ENCODE data around the gene TSPAN31.
"Not testable (repeated sequence)": the region's sequence is repeated elsewhere in the genome, so short reads cannot be mapped to it uniquely, and the experiment has no call there.

Gene TSPAN31

GRCh38 chr12:57766464-57767304 is 21.8 kb downstream of the TSPAN31 start, which contains the start of gene CYP27B1:
CYP27B1 (minus strand) TSS chr12:57767078; CDS start chr12:57767041, 37 bp downstream.
- no peak for DNase-seq (ENCODE audit: low read depth in 2 of 2)

- DNase-seq (ENCODE audit: low read depth in 2 of 2) = no peak
These were observed 22.5 kb downstream of the TSPAN31 start for GRCh38 chr12:57767305-57767698.

GRCh38 chr12:57767876-57768275 is 23.0 kb downstream of the TSPAN31 start:
- DNase-seq (ENCODE audit: low read depth in 2 of 2) = no peak

- no peak for DNase-seq (ENCODE audit: low read depth in 2 of 2)
These were observed 24.8 kb downstream of the TSPAN31 start for GRCh38 chr12:57769594-57769993.

GRCh38 chr12:57770734-57771133 is 25.9 kb downstream of the TSPAN31 start:
- DNase-seq (ENCODE audit: low read depth in 2 of 2) = no peak

- DNase-seq (ENCODE audit: low read depth in 2 of 2) = peak; percentile 83 to 84
These were observed 26.5 kb downstream of the TSPAN31 start for GRCh38 chr12:57771236-57771872.

- peak; percentile 88 to 89 for DNase-seq (ENCODE audit: low read depth in 2 of 2)
These were observed 27.1 kb downstream of the TSPAN31 start, which contains the start of gene METTL1 for GRCh38 chr12:57771873-57772428. METTL1 (minus strand) TSS chr12:57772105; CDS start chr12:57772083, 22 bp downstream.

- no peak for DNase-seq (ENCODE audit: low read depth in 2 of 2)
These were observed 27.8 kb downstream of the TSPAN31 start, which contains the start of gene EEF1AKMT3 for GRCh38 chr12:57772429-57773322. EEF1AKMT3 (plus strand) TSS chr12:57772614; CDS start chr12:57772725, 111 bp downstream.

- DNase-seq (ENCODE audit: low read depth in 2 of 2) = not testable (repeated sequence)
These were observed 29.8 kb downstream of the TSPAN31 start for GRCh38 chr12:57774634-57775033.

- no peak for DNase-seq (ENCODE audit: low read depth in 2 of 2)
These were observed 30.2 kb downstream of the TSPAN31 start for GRCh38 chr12:57775044-57775443.

GRCh38 chr12:57775563-57776246 is 30.9 kb downstream of the TSPAN31 start:
- no peak for DNase-seq (ENCODE audit: low read depth in 2 of 2)

GRCh38 chr12:57776247-57776587 is 31.4 kb downstream of the TSPAN31 start:
- no peak for DNase-seq (ENCODE audit: low read depth in 2 of 2)

GRCh38 chr12:57777367-57777766 is 32.5 kb downstream of the TSPAN31 start:
- DNase-seq (ENCODE audit: low read depth in 2 of 2) = no peak

- DNase-seq (ENCODE audit: low read depth in 2 of 2) = no peak
These were observed 33.1 kb downstream of the TSPAN31 start for GRCh38 chr12:57777911-57778310.

GRCh38 chr12:57779736-57780135 is 34.9 kb downstream of the TSPAN31 start:
- DNase-seq (ENCODE audit: low read depth in 2 of 2) = no peak

GRCh38 chr12:57780284-57780897 is 35.6 kb downstream of the TSPAN31 start:
- no peak for DNase-seq (ENCODE audit: low read depth in 2 of 2)

GRCh38 chr12:57781244-57781643 is 36.4 kb downstream of the TSPAN31 start:
- no peak for DNase-seq (ENCODE audit: low read depth in 2 of 2)

GRCh38 chr12:57781801-57782200 is 37.0 kb downstream of the TSPAN31 start:
- no peak for DNase-seq (ENCODE audit: low read depth in 2 of 2)

GRCh38 chr12:57782243-57782607 is 37.4 kb downstream of the TSPAN31 start:
- no peak for DNase-seq (ENCODE audit: low read depth in 2 of 2)

GRCh38 chr12:57782608-57783465 is 38.0 kb downstream of the TSPAN31 start, which contains the start of gene TSFM:
TSFM (plus strand) TSS chr12:57782787; CDS start chr12:57782802, 15 bp downstream.
- peak; percentile 88 to 91 for DNase-seq (ENCODE audit: low read depth in 2 of 2)

Measured in stimulated activated CD8-positive, alpha-beta memory T cell treated with anti-CD3 and anti-CD28 coated beads, Interleukin-15, amount 100 ng/mL, for 48 hours (primary cell).